Astrocyte of the hippocampus (primary cell): ENCODE data around the gene PHF2.

ENCODE experiments used
- DNase-seq: peaks from one replicate; pipeline ENCODE4 v3.0.0; 2011; ENCODE audit warnings: low read depth, low spot score

PHF2 gene

GRCh38 chr9:93630806-93631411, 54.5 kb downstream of the PHF2 start:
- no peak for DNase-seq

- no peak for DNase-seq
These were observed 57.3 kb downstream of the PHF2 start for GRCh38 chr9:93633492-93634221.

- DNase-seq: no peak
These were observed 58.2 kb downstream of the PHF2 start for GRCh38 chr9:93634311-93635185.

GRCh38 chr9:93635186-93636107, 59.1 kb downstream of the PHF2 start:
- DNase-seq: no peak

- DNase-seq: no peak
These were observed 59.8 kb downstream of the PHF2 start for GRCh38 chr9:93636172-93636661.

- DNase-seq: no peak
These were observed 60.3 kb downstream of the PHF2 start for GRCh38 chr9:93636667-93637066.

GRCh38 chr9:93637886-93638285, 61.5 kb downstream of the PHF2 start:
- no peak for DNase-seq

- DNase-seq: no peak
These were observed 63.6 kb downstream of the PHF2 start for GRCh38 chr9:93640027-93640426.

GRCh38 chr9:93642961-93643360, 66.6 kb downstream of the PHF2 start:
- DNase-seq: peak; percentile 65

- no peak for DNase-seq
These were observed 68.2 kb downstream of the PHF2 start for GRCh38 chr9:93644397-93645088.

- DNase-seq: no peak
These were observed 68.9 kb downstream of the PHF2 start for GRCh38 chr9:93645149-93645889.

GRCh38 chr9:93645921-93646639, 69.7 kb downstream of the PHF2 start:
- DNase-seq: no peak

- DNase-seq: no peak
These were observed 70.3 kb downstream of the PHF2 start for GRCh38 chr9:93646640-93647178.

GRCh38 chr9:93648181-93648580, 71.8 kb downstream of the PHF2 start:
- DNase-seq: no peak

GRCh38 chr9:93648836-93649235, 72.5 kb downstream of the PHF2 start:
- no peak for DNase-seq

- no peak for DNase-seq
These were observed 73.4 kb downstream of the PHF2 start for GRCh38 chr9:93649610-93650261.

- no peak for DNase-seq
These were observed 74.1 kb downstream of the PHF2 start for GRCh38 chr9:93650448-93650847.

GRCh38 chr9:93651521-93651950, 75.2 kb downstream of the PHF2 start:
- DNase-seq: no peak
